GDM1 (cell line): ENCODE measurements around the gene PARD3.
A peak's percentile ranks its signal among the peaks of the same experiment; 100 is the strongest.

ENCODE experiments used
- DNase-seq: peaks from one replicate; lab custom pipeline; 2025; lab: John Stamatoyannopoulos, UW

Gene PARD3

GRCh38 chr10:34207343-34207742, 607.8 kb downstream of the PARD3 start:
- no peak for DNase-seq

GRCh38 chr10:34206935-34207268, 608.2 kb downstream of the PARD3 start:
- no peak for DNase-seq

DNA sequence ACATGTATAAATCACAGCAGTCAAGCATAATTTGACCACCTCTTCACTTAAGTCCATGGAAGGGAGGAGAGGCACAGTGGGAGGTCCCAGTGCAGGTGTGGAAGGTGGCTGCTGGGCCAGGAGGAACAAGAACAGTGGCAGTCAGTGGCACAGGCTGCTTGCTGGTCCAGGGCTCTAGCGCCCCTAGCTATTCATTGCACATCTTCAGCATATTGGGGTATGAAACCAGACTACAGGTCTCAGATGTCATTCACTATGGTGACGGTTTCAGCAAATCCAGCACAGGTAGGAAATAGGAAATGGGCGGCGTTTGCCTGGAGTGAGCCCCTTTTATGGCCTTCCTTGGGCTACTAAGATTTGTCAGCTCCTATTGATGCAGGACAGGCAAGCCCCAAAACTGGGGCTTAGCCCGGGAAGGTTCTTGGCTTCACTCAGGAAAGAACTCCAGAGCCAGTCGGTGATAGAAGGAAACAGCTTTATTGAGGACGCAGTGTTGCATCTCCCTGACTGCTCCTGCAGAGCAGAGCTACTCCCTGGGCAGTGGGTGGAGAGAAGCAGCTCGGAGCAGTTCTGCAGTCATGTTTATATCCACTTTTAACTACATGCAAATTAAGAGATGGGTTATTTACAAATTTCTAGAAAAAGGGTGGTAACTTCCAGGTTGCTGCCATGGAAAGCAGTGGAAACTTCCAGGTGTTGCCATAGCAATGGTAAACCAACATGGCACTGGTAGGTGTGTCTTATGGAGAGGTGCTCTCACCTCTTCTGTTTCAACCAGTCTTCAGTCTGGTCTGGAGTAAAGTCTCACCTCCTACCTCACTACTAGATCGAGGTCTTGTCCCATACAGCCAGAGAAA, 608.8 kb downstream of the PARD3 start:
- peak; percentile 26 for DNase-seq

GRCh38 chr10:34205452-34205851, 609.6 kb downstream of the PARD3 start:
- DNase-seq = peak; percentile 91

DNA sequence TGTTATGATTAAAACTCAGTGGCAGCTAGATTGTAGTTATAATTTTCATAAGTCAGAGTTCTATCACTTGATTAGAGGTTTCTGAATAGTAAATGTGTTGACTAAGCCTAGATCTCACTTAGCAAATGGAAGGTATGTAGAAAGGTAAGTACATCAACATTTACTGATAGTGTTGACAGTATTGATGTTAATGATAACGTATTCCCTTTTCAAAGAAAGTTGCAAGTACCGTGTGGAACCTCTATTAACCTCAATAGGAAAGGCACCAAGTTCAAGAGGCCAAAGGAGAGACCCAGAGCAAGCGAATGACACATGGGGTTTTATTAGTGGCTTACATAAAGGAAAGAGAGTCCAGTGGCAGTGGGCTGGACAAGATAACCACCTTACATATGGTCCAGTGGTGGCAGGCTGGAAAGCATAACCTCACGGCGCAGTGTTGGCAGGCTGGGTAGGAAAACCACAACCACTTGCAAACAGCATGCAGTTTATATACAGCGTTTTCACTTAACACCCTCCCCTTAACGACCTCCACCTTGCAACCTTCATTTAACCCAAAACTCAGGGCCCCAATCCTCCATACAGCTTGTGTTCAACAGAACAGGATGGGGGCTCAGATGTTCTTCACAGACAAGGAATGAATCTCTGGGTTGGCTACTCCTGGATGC, 611.0 kb downstream of the PARD3 start:
- DNase-seq = no peak

GRCh38 chr10:34200355-34200901, 614.7 kb downstream of the PARD3 start:
- DNase-seq = peak; percentile 70

- no peak for DNase-seq
Measured at GRCh38 chr10:34198953-34199352, 616.1 kb downstream of the PARD3 start.

DNA sequence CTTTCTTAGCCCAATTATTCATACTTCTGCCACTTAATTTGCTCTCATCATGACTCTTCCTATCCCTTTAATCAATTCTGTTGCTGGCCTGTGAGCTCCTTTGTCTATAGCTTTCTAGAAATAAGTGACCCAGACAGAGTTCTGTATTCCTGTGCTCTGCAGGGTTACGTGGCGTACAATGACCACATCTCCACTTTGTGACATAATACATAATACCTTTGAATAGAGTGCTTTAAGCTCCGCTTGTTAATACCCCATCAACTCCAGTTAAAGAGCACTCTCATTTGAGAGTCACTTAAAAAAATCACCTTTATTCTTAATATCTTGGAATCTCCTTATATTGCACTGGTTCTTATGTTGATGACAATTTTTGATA, 619.0 kb downstream of the PARD3 start:
- DNase-seq = no peak

GRCh38 chr10:34195364-34196057, 619.6 kb downstream of the PARD3 start:
- no peak for DNase-seq

DNA sequence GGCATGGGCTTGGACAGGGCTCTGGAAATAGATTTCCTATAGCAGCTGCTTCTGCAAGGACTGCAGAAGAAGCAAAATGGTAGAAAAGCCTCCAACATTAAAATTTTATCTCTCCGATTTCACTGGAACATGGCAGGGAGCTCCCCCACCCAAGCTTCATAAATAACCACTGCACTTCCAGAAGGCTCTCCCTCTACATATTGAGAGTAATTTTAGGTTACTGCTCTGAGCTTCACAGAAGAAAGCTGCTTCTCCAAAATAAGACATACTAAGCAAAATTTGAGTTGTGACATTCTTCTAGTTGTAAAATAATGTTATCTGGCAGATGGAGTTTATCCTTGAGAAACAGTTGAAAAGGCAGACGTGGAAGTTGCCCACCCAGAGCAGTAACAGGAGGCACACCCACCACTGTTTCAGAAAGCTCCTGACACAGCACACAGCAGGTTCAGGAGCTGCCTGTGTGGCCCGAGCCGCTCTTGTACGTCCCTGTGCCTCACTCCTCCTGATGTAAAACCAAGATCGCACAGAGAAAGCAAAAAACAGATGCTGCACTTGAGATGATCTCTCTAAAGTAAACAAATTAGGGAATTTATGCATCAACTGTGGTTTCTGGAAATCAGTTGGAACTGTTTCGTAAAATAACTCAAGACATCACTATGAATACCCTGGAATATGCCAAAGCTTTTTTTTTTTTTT, 621.0 kb downstream of the PARD3 start:
- DNase-seq = no peak

DNA sequence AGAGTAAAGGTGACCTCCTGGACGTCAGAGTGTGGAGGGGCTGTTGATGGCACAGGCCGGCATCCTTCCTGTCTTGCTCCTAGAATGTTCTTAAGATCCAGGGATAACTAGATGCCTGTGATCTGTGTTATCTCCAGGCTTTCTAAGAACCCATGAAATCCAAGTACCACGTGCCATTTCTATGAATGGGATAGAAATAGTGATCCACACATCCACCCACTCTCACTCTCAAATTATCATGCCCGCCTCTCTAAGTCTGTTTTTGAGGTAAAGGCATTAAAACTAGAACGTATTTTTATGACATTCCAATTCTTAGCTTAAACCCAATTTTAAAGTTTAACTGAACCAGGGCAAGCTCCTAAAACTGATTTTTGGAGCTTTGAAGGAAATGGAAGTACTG, 622.5 kb downstream of the PARD3 start:
- no peak for DNase-seq

GRCh38 chr10:34191406-34191805, 623.7 kb downstream of the PARD3 start:
- no peak for DNase-seq

- DNase-seq = no peak
Measured at GRCh38 chr10:34190580-34190979, 624.5 kb downstream of the PARD3 start.

DNA sequence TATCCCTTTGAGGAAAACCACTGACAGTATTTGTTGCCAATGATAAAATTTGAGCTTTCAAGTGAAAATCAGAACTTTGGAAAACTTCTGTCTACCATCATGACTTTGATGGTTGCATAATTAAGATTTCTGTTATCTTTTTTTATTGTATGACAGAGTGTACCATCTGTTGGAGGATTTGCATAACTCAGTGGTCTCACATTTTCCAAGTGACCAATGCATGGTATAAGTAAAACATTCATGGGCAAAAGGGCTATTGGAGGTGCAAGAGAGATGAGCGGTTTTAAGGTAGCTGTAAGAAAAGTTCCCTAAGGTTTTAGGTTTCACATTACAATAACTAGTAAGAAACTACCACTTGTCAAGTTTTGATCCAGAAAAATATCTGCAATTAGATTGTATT, 625.3 kb downstream of the PARD3 start:
- DNase-seq = no peak

DNA sequence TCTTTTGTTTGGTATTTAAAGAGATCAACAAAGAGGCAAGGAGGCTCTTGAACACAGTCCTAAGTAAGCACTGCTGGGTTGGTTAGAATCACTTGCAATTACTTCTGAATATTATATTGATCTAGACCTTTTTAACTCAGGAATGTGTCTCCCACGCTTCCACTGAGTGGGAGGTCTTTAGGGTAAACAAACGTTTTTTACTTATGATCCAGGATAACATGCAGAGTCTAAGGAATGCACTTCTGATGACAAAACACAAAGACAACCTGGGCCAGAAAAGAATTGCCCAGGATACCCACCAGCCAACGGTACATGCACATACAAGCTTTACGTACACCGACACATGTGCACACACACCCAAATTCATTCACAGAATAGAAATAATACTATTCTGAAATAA, 626.9 kb downstream of the PARD3 start:
- DNase-seq = no peak

DNA sequence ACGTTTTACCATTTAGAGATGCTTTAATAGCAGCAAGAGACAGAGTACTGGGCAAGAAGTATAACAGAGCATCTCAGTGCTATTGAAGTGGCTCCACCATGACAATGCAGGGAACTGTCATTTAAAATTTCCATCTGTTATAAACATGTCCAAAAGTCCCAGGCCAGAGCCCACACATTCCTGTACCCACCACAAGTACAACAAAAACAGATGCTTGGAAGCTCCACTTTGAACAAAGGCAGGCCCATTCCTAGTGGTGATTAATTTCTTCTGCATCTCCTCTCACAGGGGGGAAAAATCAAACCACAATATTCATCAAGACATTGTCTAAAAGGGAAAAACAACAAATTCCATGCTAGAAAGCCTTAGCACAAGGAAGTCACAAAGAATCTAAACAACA, 627.9 kb downstream of the PARD3 start:
- no peak for DNase-seq

GRCh38 chr10:34186745-34187144, 628.4 kb downstream of the PARD3 start:
- DNase-seq = no peak

GRCh38 chr10:34185998-34186397, 629.1 kb downstream of the PARD3 start:
- DNase-seq = no peak

DNA sequence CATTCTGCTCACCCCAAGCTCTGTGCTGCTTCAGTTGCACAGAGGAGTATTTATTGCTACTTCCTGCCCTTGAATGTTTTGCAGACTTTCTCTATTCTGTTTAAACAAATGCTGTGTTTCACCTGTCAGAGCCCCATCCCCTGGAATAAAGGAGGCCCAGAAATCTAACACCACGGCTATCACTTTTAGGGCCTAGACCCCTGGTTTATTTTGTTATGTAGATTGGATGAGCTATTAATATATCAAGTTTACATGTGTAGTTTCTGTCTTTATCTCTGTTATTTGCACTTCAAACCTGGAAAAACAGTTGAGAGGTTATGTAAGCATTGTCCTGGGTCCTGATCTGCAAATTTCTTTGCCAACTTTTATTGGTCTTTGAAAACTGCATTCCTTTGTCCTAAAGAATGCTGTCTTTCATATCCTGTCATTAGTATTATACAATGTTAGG, 630.1 kb downstream of the PARD3 start:
- DNase-seq = no peak

GRCh38 chr10:34184397-34184796, 630.7 kb downstream of the PARD3 start:
- no peak for DNase-seq

GRCh38 chr10:34183016-34183796, 631.9 kb downstream of the PARD3 start:
- DNase-seq = no peak
